OCI-LY3 (cell line): ENCODE measurements around the gene SORL1.

ENCODE experiments used
- H2AFZ ChIP-seq: fragments of 200-600, 300-600 bp; shearing (Covaris generic); 2 replicates; pipeline ENCODE4 v1.6.0; 2014; ENCODE audit warnings: antibody characterized with exemption, low read depth, low read length
- H3K27ac ChIP-seq: fragments of 200-600, 300-600 bp; sonication (generic); 2 replicates; pipeline ENCODE4 v1.5.1; 2014; ENCODE audit warnings: mild to moderate bottlenecking, low read length, moderate library complexity, mixed read lengths
- H3K27me3 ChIP-seq: fragments of 200-600, 300-600 bp; sonication (generic); 2 replicates; pipeline ENCODE4 v1.6.1; 2014; ENCODE audit warnings: low read depth, low read length, mixed read lengths
- H3K36me3 ChIP-seq: fragments of 200-600, 300-600 bp; sonication (generic); replicated peaks from 2 replicates; pipeline ENCODE3; 2014; ENCODE audit warnings: low read depth, low read length, mixed read lengths
- H3K4me1 ChIP-seq: fragments of 300-600, 200-600 bp; sonication (generic); 2 replicates; pipeline ENCODE4 v1.6.1; 2014; ENCODE audit warnings: low read length, mixed read lengths
- H3K4me2 ChIP-seq: fragments of 200-600, 300-600 bp; sonication (generic); 2 replicates; pipeline ENCODE4 v1.6.1; 2014; ENCODE audit warnings: low read length, mixed read lengths
- H3K4me3 ChIP-seq: fragments of 300-600, 200-600 bp; sonication (generic); 2 replicates; pipeline ENCODE4 v1.5.1; 2014; ENCODE audit warnings: antibody characterized with exemption, mild to moderate bottlenecking, low read length, moderate library complexity
- H3K79me2 ChIP-seq: fragments of 300-600, 200-600 bp; shearing (Covaris generic); 2 replicates; pipeline ENCODE4 v1.6.1; 2014; ENCODE audit warnings: mild to moderate bottlenecking, low read length, mixed read lengths
- H3K9ac ChIP-seq: fragments of 300-600, 200-600 bp; shearing (Covaris generic); 2 replicates; pipeline ENCODE4 v1.6.0; 2014; ENCODE audit warnings: mild to moderate bottlenecking, low read length, moderate library complexity
- H3K9me3 ChIP-seq: fragments of 200-600, 300-600 bp; shearing (Covaris generic); 2 replicates; pipeline ENCODE4 v1.6.1; 2014; ENCODE audit warnings: low read length, mixed read lengths; ENCODE audit not compliant: insufficient read depth
- H4K20me1 ChIP-seq: fragments of 200-600, 300-600 bp; sonication (generic); 2 replicates; pipeline ENCODE4 v1.6.1; 2016; ENCODE audit warnings: low read length, mixed read lengths; ENCODE audit not compliant: insufficient read depth
- CTCF ChIP-seq: fragments of 200-600, 300-600 bp; sonication (generic); IDR thresholded peaks from 2 replicates; pipeline ENCODE4 v1.5.1; 2014; ENCODE audit warnings: antibody characterized with exemption, low read length, low read depth
- EZH2phosphoT487 ChIP-seq: fragments of 200-600 bp; shearing (Covaris generic); IDR thresholded peaks from 2 replicates; pipeline ENCODE4 v1.6.1; 2018; ENCODE audit warnings: antibody characterized with exemption, mixed run types, low read depth

SORL1 gene

GRCh38 chr11:121530257-121530656, 78.1 kb downstream of the SORL1 start:
- no peak for TF ChIP-seq CTCF
- TF ChIP-seq EZH2phosphoT487: no peak
- Histone ChIP-seq H3K9me3 (peaks cover 11% of the 10 kb centered on the region; the same call in 1 of the 2 replicates), H3K9ac (no peak overlapping the region), H4K20me1 (peaks cover 32% of the 10 kb centered on the region; the same call in 1 of the 2 replicates), H3K4me2 (no peak overlapping the region), H2AFZ (no peak overlapping the region), H3K27ac (no peak overlapping the region), H3K79me2 (peaks cover 35% of the 10 kb centered on the region), H3K27me3 (no peaks in the 10 kb centered on the region), H3K36me3 (peaks cover 81% of the 10 kb centered on the region), H3K4me3 (no peak overlapping the region), H3K4me1 (peaks cover 25% of the 10 kb centered on the region)

GRCh38 chr11:121533601-121534000, 81.5 kb downstream of the SORL1 start:
- Histone ChIP-seq H2AFZ (no peak overlapping the region), H3K4me3 (no peak overlapping the region), H3K4me1 (peaks cover 39% of the 10 kb centered on the region), H3K36me3 (peaks cover 86% of the 10 kb centered on the region), H3K27me3 (no peaks in the 10 kb centered on the region), H3K79me2 (peaks cover 24% of the 10 kb centered on the region), H3K9me3 (peaks cover 6% of the 10 kb centered on the region; the same call in 1 of the 2 replicates), H3K4me2 (no peak overlapping the region), H3K9ac (no peak overlapping the region), H3K27ac (0 out of 2 replicates have a peak overlapping the region, but pooled peaks have one; percentile 11), H4K20me1 (peaks cover 32% of the 10 kb centered on the region; the same call in 1 of the 2 replicates)
- TF ChIP-seq EZH2phosphoT487 (no peak), CTCF (no peak)

- peaks cover 83% of the 10 kb centered on the region for H3K36me3 ChIP-seq
- no peak overlapping the region for H2AFZ ChIP-seq
- H3K4me2 ChIP-seq: no peak overlapping the region
- H3K79me2 ChIP-seq: peaks cover 27% of the 10 kb centered on the region
- no peak overlapping the region for H3K27ac ChIP-seq
- no peak overlapping the region for H3K4me3 ChIP-seq
- peaks cover 6% of the 10 kb centered on the region; the same call in 1 of the 2 replicates for H3K9me3 ChIP-seq
- peaks cover 44% of the 10 kb centered on the region for H3K4me1 ChIP-seq
- TF ChIP-seq EZH2phosphoT487 (no peak), CTCF (peak; percentile 41)
- no peak overlapping the region for H3K9ac ChIP-seq
- no peaks in the 10 kb centered on the region for H3K27me3 ChIP-seq
- H4K20me1 ChIP-seq: peaks cover 32% of the 10 kb centered on the region; the same call in 1 of the 2 replicates
Observed at GRCh38 chr11:121534131-121535093, 82.3 kb downstream of the SORL1 start.

GRCh38 chr11:121535129-121535796, 83.1 kb downstream of the SORL1 start:
- H3K4me2 ChIP-seq: no peak overlapping the region
- H3K4me3 ChIP-seq: no peak overlapping the region

More at GRCh38 chr11:121535129-121535796, 83.1 kb downstream of the SORL1 start:
- Histone ChIP-seq H3K27ac (no peak overlapping the region), H2AFZ (no peak overlapping the region), H3K79me2 (peaks cover 23% of the 10 kb centered on the region), H3K4me1 (peaks cover 44% of the 10 kb centered on the region), H3K9me3 (peaks cover 1% of the 10 kb centered on the region; the same call in 1 of the 2 replicates), H3K9ac (no peak overlapping the region), H4K20me1 (peaks cover 30% of the 10 kb centered on the region; the same call in 1 of the 2 replicates), H3K27me3 (no peaks in the 10 kb centered on the region), H3K36me3 (peaks cover 82% of the 10 kb centered on the region)
- TF ChIP-seq CTCF (no peak), EZH2phosphoT487 (no peak)
